Activated naive CD4-positive, alpha-beta T cell (primary cell): ENCODE data around the gene RHBG.
"Not testable (repeated sequence)": the region's sequence is repeated elsewhere in the genome, so short reads cannot be mapped to it uniquely, and the experiment has no call there.

ENCODE experiments used
- DNase-seq, 4 experiments: peaks; one replicate each; lab custom pipeline; 2025; lab: John Stamatoyannopoulos, UW

The RHBG gene, protein sequence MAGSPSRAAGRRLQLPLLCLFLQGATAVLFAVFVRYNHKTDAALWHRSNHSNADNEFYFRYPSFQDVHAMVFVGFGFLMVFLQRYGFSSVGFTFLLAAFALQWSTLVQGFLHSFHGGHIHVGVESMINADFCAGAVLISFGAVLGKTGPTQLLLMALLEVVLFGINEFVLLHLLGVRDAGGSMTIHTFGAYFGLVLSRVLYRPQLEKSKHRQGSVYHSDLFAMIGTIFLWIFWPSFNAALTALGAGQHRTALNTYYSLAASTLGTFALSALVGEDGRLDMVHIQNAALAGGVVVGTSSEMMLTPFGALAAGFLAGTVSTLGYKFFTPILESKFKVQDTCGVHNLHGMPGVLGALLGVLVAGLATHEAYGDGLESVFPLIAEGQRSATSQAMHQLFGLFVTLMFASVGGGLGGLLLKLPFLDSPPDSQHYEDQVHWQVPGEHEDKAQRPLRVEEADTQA

GRCh38 chr1:156368889-156369684 is at the start of gene RHBG:
RHBG (plus strand) TSS chr1:156369211; CDS start chr1:156369250, 39 bp downstream.
- peak in 1 of 4 experiments; percentile 14 for DNase-seq

DNA sequence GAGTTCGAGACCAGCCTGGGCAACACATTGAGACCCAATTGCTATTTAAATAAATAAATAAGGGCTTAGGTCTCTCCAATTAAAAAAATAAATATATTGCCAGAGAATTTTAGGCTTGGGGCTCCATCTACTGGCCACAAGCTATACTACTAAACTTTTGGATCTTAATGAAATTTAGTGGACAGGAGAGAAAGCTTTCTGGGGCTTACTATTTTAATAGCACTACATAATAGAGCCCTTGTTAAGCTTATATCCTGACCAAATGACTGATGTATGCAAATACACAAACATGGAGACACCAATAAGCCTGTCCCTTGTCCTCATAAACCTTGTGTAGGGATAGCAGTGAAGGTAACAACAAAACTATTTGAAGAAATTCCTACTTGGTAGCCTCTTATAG is 49.3 kb upstream of the RHBG start:
- no peak for DNase-seq

DNA sequence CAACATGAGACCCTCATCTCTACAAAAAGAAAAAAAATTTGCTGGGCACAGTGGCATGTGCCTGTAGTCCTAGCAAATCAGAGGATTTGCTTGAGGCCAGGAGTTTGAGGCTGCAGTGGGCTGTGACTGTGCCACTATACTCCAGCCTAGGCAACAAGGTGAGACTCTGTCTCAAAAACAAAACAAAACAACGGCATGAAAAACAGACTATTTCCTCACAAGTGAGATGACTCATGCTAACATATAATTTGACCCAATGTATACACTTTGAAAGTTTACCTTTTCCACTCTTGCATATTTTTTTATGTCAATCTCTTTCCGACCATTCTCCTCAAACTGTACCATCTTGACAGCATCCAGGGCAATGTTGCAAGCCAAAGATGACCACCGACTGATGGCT is 48.5 kb upstream of the RHBG start:
- DNase-seq, result no peak

- not testable (repeated sequence) for DNase-seq
Measured at GRCh38 chr1:156323179-156323578, 45.8 kb upstream of the RHBG start.

DNA sequence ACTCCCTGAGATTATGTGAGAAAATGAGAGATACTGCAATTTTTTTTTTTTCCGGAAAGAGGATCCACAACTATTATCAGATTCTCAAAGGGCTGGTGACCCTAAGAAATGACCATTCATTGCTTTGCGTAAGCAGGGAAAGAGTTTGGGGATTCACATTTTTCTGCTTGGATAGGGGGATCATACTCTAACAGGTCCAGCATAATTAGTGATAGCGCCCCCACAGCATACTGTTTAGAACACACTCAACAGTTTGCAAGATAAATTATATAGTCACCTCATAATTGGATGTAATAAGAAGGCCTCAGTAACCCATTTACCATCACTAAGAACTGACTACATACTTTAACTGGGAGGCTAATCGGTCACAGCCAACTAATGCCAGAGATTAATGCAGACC is 32.8 kb upstream of the RHBG start:
- no peak for DNase-seq

- no peak for DNase-seq
Measured at GRCh38 chr1:156337052-156337887, 31.7 kb upstream of the RHBG start.

GRCh38 chr1:156337888-156338179 is 31.2 kb upstream of the RHBG start:
- peak in 2 of 4 experiments; percentile 8 to 18 for DNase-seq

DNA sequence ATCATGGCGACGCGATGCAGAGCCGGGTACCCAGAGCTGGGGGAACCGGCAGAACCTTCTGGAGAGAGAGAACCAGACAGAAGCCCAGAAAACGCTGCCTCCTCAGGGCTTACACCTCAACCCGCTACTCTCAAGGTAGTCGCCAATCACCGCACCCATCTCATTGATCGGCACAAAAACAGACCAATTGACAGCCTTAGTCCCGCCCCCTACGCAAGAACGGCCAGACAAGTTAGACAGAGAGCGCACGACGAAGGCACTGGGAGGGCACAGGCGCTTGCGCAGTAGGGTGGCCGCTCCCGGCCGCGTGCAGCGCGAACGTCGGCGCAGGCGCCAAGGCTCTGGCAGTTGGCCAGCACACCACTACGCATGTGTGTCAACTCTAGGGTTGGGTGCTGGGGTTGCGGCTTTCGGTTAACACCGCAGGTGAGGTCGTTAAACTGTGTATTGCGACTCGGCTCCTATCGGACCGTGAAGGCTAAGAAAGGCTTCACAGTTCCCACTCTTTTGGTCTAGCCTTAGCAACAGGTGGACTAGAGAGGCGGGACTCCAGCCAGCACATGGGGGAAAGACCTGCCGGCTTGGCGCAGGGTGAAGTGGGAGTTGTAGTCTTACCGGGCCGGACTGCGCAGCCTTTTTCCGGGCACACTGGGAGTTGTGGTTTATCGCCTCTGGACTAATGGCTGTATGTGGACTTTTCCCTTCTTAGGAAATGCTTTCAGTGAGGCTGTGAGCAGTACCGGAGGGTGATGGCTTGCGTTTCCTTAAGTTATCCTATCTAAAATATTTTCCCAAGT is 30.6 kb upstream of the RHBG start, which contains the start of the genes CCT3 and TSACC:
TSS of gene CCT3 (minus strand) at position 113 of the 797 bp plus-strand sequence. CDS start at position 5, 108 bp downstream.
TSS of gene TSACC (plus strand) at position 347 of the 797 bp plus-strand sequence. CDS start 1,232 bp downstream, outside the sequence.
- peak; percentile 97 to 99 (median 98) for DNase-seq

GRCh38 chr1:156342166-156342955 is 26.6 kb upstream of the RHBG start:
- DNase-seq, result no peak

GRCh38 chr1:156344409-156344808 is 24.6 kb upstream of the RHBG start:
- DNase-seq, result no peak

DNA sequence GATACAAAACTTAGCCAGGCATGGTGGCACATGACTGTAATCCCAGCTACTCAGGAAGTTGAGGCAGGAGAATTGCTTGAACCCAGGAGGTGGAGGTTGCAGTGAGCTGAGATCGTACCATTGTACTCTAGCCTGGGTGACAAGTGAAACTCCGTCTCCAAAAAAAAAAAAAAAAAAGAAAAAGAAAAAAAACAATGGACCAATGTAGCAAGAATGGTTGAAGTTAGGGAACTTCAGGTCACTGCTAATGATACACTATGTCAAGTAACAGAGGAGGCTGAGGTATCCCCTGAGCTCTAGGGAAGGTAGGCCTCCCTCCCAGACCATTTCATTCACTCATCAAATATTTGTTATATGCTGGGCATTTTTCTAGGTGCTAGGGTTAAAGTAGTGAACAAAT is 23.0 kb upstream of the RHBG start:
- not testable (repeated sequence) for DNase-seq

GRCh38 chr1:156346636-156347035 is 22.4 kb upstream of the RHBG start:
- DNase-seq, result no peak

- no peak for DNase-seq
Measured at GRCh38 chr1:156347331-156347730, 21.7 kb upstream of the RHBG start.

- not testable (repeated sequence) for DNase-seq
Measured at GRCh38 chr1:156352481-156352880, 16.5 kb upstream of the RHBG start.

DNA sequence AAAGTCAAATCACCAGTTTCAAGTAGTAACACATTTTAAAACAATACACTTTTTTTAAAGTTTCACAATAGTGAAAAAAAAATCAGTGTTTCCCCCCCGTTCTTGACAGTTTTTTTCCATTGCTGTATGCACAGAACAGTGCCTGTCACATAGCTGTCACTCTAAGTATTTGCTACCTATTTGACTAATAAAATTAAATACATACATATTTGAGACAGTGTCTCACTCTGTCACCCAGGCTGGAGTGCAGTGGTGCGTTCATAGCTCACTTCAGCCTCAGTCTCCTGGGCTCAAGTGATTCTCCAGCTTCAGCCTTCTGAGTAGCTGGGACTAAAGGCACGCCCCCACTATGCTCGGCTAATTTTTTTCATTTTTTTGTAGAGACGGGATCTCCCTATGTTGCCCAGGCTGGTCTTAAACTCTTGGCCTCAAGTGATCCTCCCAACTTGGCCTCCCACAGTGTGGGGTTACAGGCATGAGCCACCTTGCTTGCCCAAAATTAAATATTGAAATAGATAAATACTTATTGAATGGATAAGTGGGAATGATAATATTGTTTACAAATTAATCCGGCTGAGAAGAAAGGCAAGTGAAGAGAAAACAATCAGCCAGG is 12.6 kb upstream of the RHBG start:
- DNase-seq, result no peak

DNA sequence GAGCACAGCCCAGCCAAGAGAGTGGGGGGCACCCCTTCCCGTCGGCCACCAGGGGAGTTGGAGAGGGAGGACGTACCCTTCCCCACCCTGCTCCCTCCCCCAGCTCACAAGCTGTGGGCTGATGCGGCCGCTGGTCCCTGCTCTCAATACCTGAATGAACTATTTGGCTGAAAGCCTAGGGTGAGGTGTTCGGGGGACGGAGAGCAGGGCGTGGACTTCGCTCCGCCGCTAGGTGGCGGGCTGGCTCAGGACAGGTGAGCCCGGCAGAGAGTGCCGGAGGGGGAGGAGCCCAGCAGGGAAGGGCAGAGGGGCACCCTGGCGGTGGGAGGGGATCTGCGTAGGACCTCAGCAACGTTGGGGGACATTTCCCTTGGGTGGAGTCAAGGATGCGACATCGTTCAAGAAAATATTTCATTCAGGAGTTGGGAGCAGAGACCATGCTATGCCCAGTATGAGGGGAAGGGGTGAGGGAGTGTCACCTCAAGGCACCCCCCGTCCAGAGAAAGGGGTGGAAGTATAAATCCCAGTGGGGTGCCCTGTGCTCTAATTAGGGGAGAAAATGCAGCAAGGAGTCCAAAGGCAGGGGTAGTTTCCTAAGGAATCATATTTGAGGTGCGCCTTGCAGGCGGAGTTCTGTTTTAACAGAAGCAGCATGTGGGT is 12.0 kb upstream of the RHBG start:
- peak in 3 of 4 experiments; percentile 14 to 65 (median 24) for DNase-seq

DNA sequence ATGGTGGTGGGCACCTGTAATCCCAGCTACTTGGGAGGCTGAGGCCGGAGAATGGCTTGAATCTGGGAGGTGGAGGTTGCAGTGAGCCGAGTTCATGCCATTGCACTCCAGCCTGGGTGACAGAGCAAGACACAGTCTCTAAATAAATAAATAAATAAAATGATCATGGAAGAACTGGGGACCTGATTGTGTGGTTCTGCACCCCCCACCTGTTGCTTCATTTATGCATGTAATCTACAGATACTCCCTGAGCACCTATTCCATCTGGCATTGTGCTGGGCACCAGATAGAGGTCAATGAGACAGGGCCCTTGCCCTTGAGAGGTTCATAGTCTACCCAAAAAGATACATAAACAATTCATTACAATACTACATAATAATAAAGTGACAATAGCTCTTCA is 11.0 kb upstream of the RHBG start:
- no peak for DNase-seq

GRCh38 chr1:156358641-156359040 is 10.4 kb upstream of the RHBG start:
- no peak for DNase-seq

DNA sequence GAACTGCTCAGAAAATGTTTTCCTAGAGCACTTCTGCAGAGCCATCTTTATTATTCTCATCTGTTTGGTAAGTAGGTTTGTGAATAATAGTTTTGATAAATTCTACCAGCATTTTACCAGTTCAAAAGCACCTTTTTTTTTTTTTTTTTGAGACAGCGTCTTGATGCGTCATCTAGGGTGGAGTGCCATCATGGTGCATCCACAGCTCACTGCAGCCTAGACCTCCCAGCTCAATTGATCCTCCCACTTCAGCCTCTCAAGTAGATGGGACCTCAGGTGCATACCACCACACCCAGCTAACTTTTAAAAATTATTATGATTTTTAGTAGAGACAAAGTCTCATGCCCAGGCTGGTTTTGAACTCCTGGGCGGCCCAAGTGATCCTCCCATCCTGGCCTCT is 9.8 kb upstream of the RHBG start:
- DNase-seq, result no peak
